ENCODE data around the gene PKIB.
"Not testable (repeated sequence)": the region's sequence is repeated elsewhere in the genome, so short reads cannot be mapped to it uniquely, and the experiment has no call there.

Gene PKIB

DNA sequence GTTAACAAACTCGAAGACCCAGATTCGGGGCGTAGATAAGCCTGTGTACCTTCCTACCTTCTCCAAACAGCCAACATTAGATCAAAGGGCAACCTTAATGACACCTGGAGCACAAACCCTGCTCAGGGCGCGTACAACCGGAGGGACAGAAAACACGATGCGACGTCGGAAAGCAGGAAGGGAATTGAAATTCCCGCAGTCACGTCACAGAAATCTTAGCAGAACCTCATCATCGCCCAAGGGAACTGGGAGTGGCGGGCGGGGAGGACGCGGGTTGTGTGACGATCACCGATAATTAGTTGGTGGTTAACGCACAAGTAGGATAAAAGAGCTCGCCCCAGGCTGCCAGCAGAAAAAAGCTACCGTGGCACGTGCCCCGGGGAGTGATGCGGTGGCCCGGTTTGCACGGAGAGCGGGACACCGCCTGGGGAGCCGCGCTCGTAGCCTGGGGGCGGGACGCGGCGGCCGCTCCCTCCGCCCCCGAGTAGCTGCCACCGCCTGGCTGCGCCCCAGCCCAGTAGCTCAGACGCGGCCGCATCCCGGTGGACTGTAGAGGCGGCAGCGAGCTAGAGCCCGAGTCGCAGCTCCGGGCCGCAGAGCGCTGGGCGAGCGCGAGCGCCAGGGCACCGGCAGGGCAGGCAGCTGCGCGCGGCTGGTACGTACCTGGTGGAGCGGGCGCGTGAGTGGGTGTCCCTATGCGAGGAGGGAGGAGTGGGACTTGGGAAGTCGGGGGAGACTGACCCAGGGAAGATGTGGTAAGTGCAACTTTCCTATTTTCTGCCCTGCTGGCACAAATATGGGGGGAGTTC lies at the start of gene PKIB:
PKIB (plus strand) TSS at position 525 of the 809 bp plus-strand sequence. CDS start 107,390 bp downstream, outside the sequence.
- peak; percentile 56 for DNase-seq

DNA sequence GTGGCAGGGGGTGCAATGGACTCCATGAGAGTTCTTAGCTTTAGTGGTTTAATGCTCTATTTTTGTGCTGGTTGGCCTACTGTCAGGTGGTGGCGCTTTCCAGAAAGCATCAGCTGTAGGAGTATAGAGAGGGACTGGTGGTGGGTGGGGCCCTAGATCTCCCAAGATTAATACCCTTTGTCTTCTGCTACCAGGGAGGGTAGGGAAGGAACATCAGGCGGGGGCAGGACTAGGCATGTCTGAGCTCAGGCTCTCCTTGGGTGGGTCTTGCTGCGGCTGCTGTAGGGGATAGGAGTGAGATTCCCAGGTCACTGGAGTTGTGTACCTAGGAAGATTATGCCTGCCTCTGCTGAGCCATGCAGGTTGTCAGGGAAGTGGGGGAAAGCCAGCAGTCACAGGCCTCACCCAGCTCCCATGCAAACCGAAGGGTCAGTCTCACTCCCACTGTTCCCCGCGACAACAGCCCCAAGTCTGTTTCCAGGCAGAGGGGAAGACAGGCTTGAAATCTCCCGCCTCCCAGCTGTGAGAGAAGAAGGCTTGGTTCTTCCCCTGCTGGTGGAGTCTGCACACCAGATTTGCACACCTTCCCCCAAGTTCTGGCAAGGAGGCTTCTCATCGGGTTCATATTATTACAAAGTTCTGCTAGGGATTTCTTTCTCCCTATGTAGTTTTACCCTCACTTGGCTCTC lies 46.7 kb upstream of the PKIB start:
- DNase-seq = no peak

DNA sequence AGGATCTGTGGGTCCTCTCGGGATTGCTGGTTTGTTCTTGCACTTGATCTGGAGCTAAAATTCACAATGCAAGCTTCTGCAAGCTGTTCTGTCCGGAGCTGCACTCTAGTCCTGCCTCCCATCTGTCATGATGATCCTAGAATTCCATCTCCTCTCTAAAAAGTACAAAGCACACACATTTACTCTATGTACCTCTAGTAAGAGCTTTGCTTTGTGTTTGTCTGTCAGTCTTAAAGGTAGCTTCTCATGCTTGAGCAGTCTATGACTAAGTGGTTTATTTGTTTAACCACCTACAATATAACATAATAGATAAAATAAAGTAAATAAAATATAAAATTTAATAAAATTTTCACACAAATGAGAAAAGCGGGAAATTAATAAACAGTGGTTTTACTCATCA lies 46.0 kb upstream of the PKIB start:
- no peak for DNase-seq

- DNase-seq = no peak
Measured at GRCh38 chr6:122565708-122566107, 44.5 kb upstream of the PKIB start.

DNA sequence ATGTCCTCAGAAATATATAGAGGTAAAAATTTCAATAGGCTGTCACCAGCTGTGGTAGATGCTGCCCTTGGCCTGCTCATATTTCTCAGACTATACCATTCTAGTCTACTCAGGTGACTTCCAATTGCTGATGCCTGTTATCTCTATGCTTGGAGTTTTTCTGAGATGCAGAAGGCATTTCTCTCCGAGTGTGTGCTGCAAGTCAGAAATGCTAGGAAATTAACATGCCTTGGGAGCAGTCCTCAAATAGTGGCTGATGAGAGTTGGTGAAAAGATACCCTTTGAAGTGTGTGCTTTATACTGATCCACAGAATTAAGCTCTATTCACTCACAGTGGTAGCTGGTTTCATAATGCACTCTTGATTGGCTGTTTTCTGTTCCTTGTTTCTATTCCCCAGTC lies 43.2 kb upstream of the PKIB start:
- no peak for DNase-seq

GRCh38 chr6:122568350-122568749 lies 41.9 kb upstream of the PKIB start:
- no peak for DNase-seq

- no peak for DNase-seq
Measured at GRCh38 chr6:122568797-122569221, 41.4 kb upstream of the PKIB start.

- no peak for DNase-seq
Measured at GRCh38 chr6:122569230-122569771, 40.9 kb upstream of the PKIB start.

GRCh38 chr6:122571888-122572287 lies 38.3 kb upstream of the PKIB start:
- DNase-seq = no peak

DNA sequence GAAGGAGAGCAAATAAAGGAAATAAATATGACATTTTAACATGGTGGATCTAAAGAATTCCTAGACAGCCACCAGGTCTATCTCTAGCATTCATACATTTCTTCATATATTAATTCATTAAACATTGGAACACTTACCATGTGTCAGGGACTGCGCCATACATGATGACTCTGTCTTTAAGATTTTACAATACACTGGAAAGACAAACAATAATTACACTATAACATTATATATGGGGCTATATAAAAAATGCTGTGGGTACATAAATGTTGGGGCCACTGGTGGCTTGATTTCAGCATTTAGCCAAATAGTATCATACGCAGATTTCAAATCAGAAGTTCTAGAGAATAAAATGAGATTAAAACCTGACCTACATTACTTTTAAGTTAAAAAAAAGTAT lies 33.3 kb upstream of the PKIB start:
- no peak for DNase-seq

- DNase-seq = no peak
Measured at GRCh38 chr6:122578961-122579360, 31.2 kb upstream of the PKIB start.

GRCh38 chr6:122580737-122581136 lies 29.5 kb upstream of the PKIB start:
- DNase-seq = no peak

GRCh38 chr6:122589115-122589514 lies 21.1 kb upstream of the PKIB start:
- DNase-seq = no peak

DNA sequence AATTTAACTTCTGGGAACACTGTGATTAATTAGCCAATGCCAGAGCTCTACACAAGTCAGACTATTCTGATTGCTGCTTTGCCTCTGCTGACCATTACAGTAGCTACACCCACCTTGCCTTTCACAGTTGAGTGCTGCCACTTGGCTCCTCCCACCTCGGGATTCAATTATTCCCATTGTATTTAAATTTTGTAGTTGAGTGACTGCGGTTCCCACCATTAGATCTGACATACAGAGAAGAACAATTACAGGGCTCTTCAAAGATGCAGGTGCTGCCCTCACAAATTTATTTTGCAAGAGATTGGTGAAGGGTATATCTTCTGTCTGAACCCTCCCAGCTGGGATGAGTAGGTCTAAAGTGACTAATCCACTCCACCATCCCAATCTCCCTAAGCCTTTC lies 11.9 kb upstream of the PKIB start:
- not testable (repeated sequence) for DNase-seq

DNA sequence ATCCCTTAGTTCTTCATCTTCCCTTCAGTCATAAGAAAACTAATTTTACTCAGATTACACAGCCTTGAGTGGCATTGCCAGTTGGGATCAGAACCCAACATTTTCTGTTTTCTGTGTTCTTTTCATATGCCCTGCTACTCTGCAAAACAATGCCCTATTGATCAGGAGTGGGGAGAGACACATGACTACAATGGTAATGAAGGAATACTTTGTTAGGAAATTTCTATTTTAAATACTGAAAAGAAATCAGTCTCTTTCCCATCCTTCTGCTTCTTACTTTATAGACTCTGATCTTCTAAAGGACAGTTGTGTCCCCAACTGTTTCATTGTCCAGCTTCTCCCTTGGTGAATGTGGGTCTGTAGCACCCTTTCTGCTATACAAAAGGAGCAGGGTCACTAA lies 5.5 kb upstream of the PKIB start:
- DNase-seq = no peak

DNA sequence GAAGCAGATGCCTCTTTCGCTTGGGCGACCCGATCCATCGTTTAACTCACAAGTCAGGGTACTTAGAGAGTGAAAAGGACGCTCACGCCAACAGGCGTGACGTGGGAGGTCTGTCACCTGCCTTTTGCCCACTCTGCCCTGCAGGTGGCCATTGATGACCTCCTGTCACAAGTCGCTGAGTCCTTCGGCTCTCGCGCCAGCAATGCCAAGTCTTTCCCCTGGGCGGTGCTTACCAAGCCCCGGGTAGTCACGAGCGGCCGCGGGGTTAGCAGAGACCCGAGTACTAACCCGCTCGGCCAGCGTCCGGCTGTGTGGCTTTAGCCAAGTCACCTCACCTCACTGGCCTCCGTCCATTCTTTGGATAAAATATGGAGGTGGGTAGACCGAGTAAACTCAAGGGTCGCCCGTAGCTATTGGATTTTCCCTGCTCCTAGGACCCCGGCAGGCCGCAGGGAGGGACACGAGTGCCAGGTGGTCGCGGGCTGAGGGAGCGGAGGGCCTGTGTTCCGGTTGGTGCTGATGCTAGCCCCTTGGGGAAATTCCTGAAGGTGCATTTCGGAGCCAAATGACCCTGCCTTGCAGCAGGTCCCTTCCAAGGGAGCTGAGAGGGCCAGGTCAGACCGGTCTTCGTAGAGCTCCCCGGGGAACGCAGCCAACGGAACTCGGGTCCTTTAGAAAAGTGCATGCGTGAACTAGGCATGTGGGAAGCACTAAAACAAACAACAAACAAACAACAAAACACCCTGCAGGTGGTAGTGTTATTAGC lies 668 bp downstream of the PKIB start:
- peak; percentile 42 for DNase-seq

- no peak for DNase-seq
Measured at GRCh38 chr6:122612838-122613237, 2.6 kb downstream of the PKIB start.

GRCh38 chr6:122614303-122614702 lies 4.1 kb downstream of the PKIB start:
- no peak for DNase-seq

DNA sequence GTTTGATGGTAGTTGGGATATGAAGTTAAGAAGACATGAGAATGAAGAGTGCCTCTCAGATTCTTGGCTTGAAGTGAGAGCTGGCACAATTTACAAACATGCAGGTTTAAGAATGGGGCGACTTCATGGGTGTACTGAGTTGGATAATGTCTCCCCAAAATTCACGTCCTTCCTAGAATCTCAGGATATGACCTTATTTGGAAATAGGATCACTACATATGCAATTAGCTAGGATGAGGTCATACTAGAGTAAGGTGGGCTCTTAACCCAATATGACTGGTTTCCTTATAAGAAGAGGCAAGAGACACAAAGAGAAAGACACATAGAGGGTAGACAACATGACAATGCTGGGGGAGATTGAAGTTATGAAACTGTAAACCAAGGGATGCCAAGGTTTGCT lies 5.2 kb downstream of the PKIB start:
- no peak for DNase-seq

DNA sequence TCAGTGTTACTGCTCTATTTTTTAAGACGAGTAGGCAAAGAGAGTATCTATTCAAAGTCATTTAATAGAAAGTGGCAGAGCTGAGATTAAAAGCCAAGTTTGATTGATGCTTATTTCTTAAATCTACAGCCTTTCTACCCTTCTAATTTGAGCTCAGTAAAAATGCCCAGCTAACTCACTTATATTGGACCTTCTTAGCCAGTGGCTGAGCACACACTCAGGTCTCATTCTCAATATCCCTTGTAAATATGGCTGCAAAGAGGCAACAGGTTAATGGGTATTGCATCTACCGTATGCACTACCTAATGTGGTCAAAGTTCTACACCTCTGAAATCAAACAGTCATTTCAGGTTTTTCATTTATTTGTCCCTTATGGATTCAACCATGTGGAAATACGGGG lies 6.7 kb downstream of the PKIB start:
- no peak for DNase-seq

DNA sequence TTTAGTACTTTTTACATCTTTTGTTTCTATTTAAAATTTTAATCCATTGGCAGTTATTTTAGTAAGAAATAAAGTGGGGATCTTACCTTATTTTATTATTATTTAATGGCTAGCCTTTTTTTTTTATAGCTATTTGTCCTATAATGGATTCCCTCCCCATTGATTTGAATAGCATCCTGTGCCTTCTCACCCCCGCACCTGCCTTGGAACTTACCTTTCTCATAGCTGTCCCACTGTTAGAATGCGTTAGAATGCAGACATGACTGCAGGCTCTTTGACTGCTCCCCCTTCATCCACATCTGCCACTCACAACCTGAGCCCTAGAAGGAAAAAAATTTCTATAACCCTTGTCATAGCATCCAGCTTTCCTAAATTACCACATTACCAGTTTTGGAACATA lies 9.1 kb downstream of the PKIB start:
- DNase-seq = no peak

DNA sequence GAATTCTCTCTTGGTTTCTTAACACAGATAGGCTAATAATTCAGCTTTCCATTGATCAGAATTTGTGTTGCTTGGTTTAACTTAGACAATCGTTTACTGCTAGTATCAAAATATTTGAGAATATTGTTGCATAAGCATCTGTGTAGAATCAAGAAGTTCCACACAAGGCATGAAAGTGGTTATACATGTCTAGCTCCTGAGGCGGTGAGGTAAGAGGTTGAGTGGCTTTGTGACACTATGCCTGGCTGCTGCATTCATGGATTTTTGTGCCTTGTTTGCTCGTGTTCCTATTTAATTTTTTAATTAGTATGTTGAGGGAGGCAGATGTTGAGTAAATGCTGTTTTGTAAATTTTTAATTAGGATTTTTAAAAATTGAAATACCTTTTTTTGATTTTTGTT lies 10.2 kb downstream of the PKIB start:
- DNase-seq = no peak

GRCh38 chr6:122620902-122621301 lies 10.7 kb downstream of the PKIB start:
- DNase-seq = no peak
